ENCODE measurements around the gene EXOC3L2.

- TF ChIP-seq CTCF (IDR thresholded peaks at IDR 0.05) (no peak), POLR2A (IDR thresholded peaks at IDR 0.05) (no peak), POLR2AphosphoS5 (IDR thresholded peaks at IDR 0.05; ENCODE audit: insufficient read depth in 1 of 2, low read depth in 1 of 2) (no peak)
These were observed 27.3 kb downstream of the EXOC3L2 start for GRCh38 chr19:45217957-45218334.
